Measurements from ENCODE around the gene GOLPH3. TPM values are rescaled to one million over a fixed set of nuclear protein-coding genes. Genes with fewer than 3 reads are reported as not detected.

Gene GOLPH3
- total and polyA plus RNA-seq, 9 donors: 54.2 to 88.9 (median 80.2) TPM

DNA sequence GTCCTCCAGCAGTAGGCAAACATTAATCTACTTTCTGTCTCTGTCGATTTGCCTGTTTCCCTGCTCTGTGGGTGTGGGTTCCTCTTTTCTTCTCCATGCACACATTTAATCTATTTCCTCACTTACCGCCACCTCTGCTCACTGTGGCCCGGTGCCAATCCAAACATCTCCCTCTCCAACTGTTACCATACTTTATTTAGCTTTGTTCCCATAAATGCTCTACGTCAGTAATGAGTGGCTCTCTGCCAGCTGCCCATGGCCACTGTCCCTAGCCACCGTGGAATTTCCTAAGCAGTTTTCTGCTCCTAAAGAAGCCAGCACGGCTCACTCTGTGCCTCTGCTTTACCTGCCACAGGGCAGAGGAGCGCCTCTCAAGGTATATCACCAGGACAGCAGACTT lies 19.5 kb upstream of the GOLPH3 start:
- H3K9me3 ChIP-seq: no peaks in the 10 kb centered on the region
- H3K27me3 ChIP-seq: no peaks in the 10 kb centered on the region
- intact Hi-C loops (cut with DNase I): no loop called here
- TF ChIP-seq, protein P1, sequence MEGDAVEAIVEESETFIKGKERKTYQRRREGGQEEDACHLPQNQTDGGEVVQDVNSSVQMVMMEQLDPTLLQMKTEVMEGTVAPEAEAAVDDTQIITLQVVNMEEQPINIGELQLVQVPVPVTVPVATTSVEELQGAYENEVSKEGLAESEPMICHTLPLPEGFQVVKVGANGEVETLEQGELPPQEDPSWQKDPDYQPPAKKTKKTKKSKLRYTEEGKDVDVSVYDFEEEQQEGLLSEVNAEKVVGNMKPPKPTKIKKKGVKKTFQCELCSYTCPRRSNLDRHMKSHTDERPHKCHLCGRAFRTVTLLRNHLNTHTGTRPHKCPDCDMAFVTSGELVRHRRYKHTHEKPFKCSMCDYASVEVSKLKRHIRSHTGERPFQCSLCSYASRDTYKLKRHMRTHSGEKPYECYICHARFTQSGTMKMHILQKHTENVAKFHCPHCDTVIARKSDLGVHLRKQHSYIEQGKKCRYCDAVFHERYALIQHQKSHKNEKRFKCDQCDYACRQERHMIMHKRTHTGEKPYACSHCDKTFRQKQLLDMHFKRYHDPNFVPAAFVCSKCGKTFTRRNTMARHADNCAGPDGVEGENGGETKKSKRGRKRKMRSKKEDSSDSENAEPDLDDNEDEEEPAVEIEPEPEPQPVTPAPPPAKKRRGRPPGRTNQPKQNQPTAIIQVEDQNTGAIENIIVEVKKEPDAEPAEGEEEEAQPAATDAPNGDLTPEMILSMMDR (IDR thresholded peaks at IDR 0.05): no peak
- peak; percentile 45 for TF ChIP-seq EP300 (IDR thresholded peaks at IDR 0.05)
- no peak overlapping the region for H3K27ac ChIP-seq
- H3K4me3 ChIP-seq: no peak overlapping the region
- no peaks in the 10 kb centered on the region for H3K36me3 ChIP-seq
- H3K4me1 ChIP-seq (ENCODE audit: insufficient read depth): peaks cover 1% of the 10 kb centered on the region
- DNase-seq: peak in 3 of 5 donors; percentile 62 to 73 (median 63)
- 11 to 17% (median 13%) methylated on average over 7 of the region's 7 CpGs for WGBS, 3 donors

DNA sequence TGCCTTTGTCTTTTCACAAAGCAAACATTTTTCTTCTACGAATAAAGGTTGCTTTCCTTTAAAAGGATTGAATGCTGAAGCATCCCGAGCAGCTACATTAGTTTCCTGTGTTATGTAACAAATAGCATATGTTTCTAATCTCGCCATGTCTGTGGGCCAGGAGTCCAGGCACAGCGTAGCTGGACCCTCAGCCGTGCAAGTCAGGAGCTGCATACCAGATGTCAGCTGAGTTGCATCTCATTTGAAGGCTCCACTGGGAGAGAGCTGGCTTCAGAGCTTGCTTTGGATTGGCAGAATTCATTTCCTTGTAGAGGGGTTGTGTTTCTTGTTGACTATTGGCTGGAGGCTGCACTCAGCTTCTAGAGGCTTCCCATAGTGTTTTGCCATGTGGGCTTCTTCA lies 16.0 kb upstream of the GOLPH3 start:
- Histone ChIP-seq H3K4me1 (ENCODE audit: insufficient read depth) (peaks cover 1% of the 10 kb centered on the region), H3K36me3 (no peaks in the 10 kb centered on the region), H3K27ac (no peak overlapping the region), H3K27me3 (no peaks in the 10 kb centered on the region), H3K9me3 (no peaks in the 10 kb centered on the region), H3K4me3 (no peak overlapping the region)
- WGBS, 3 donors: 13 to 22% (median 15%) methylated on average over 5 of the region's 5 CpGs
- intact Hi-C loops (cut with DNase I): no loop called here
- DNase-seq: no peak
- TF ChIP-seq, protein P1 (IDR thresholded peaks at IDR 0.05): no peak
- no peak for TF ChIP-seq EP300 (IDR thresholded peaks at IDR 0.05)
- TF ChIP-seq POLR2A (IDR thresholded peaks at IDR 0.05): no peak

DNA sequence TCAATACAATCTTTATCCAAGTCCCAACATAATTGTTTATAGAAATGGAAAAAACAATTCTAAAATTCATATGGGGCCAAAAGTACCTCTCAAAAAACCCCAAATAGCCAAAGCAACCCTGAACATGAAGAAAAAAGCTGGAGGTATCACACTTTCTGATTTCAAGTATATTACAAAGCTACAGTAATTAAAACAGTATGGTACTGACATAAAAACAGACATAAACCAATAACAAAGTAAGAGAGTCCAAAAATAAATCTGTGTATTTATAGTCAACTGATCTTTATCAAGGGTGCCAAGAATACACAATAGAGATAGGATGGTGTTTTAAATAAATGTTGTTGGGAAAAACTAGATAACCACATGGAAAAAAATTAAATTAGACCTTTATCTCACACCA lies 13.6 kb upstream of the GOLPH3 start:
- Histone ChIP-seq H3K36me3 (no peaks in the 10 kb centered on the region), H3K4me3 (no peak overlapping the region), H3K27me3 (no peaks in the 10 kb centered on the region), H3K9me3 (no peaks in the 10 kb centered on the region), H3K27ac (no peak overlapping the region), H3K4me1 (ENCODE audit: insufficient read depth) (no peaks in the 10 kb centered on the region)
- intact Hi-C loops (cut with DNase I): no loop called here
- TF ChIP-seq EP300 (IDR thresholded peaks at IDR 0.05) (no peak), POLR2A (IDR thresholded peaks at IDR 0.05) (no peak)
- TF ChIP-seq, protein P1 (IDR thresholded peaks at IDR 0.05): no peak
- no peak for DNase-seq

DNA sequence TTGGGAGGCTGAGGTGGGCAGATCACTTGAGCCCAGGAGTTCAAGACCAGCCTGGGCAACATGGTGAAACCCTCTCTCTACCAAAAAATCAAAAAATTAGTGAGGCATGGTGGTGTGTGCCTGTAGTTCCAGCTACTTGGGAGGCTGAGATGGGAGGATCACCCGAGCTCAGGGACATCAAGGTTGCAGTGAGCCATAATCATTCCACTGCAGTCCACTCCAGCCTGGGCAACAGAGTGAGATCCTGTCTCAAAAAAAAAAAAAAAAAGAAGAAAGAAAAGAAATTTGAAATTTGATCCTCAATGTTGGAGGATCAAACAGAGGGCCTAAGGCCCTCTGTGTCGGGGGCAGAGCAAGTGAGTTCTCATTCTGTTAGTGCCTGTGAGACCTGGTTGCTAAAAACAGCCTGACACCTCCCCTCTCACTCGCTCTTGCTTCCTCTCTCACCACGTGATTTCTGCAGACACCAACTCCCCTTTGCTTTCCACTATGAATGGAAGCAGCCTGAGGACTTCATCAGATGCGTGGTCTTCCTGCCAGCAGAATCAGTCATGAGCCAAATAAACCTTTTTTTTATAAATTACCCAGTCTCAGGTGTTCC lies 8.4 kb upstream of the GOLPH3 start:
- H3K9me3 ChIP-seq: no peaks in the 10 kb centered on the region
- intact Hi-C loops (cut with DNase I): no loop called here
- TF ChIP-seq EP300 (IDR thresholded peaks at IDR 0.05) (no peak), POLR2A (IDR thresholded peaks at IDR 0.05) (no peak)
- TF ChIP-seq, protein P1 (IDR thresholded peaks at IDR 0.05): no peak
- no peaks in the 10 kb centered on the region for H3K4me1 ChIP-seq (ENCODE audit: insufficient read depth)
- 70 to 72% (median 71%) methylated on average over 5 of the region's 5 CpGs for WGBS, 3 donors
- no peaks in the 10 kb centered on the region for H3K36me3 ChIP-seq
- no peak for DNase-seq
- H3K27me3 ChIP-seq: no peaks in the 10 kb centered on the region
- H3K27ac ChIP-seq: no peak overlapping the region
- H3K4me3 ChIP-seq: no peak overlapping the region

Measured in ovary (tissue), 9 donors.